ENCODE data around the gene TMEM101.

Gene TMEM101

GRCh38 chr17:43995150-43995471 lies 19.7 kb downstream of the TMEM101 start:
- H3K27me3 ChIP-seq (ENCODE audit: control insufficient read depth, insufficient read depth, low read length) = peaks cover 17% of the 10 kb centered on the region
- H3K4me1 ChIP-seq (ENCODE audit: control insufficient read depth, low read depth, low read length) = no peaks in the 10 kb centered on the region
- H3K4me3 ChIP-seq (ENCODE audit: low read length) = peak overlapping the region; percentile 50
- no peaks in the 10 kb centered on the region for H3K36me3 ChIP-seq (ENCODE audit: control insufficient read depth, low read depth, low read length)
- no peaks in the 10 kb centered on the region for H3K9me3 ChIP-seq (ENCODE audit: control insufficient read depth, low read depth, low read length)
- H3K9ac ChIP-seq (ENCODE audit: low read length) = no peak overlapping the region
- no peak overlapping the region for H3K27ac ChIP-seq (ENCODE audit: low read length)

GRCh38 chr17:43994272-43995149 lies 20.3 kb downstream of the TMEM101 start:
- H3K4me3 ChIP-seq (ENCODE audit: low read length) = peak overlapping the region; percentile 50
- H3K4me1 ChIP-seq (ENCODE audit: control insufficient read depth, low read depth, low read length) = no peaks in the 10 kb centered on the region
- H3K9ac ChIP-seq (ENCODE audit: low read length) = no peak overlapping the region
- H3K27me3 ChIP-seq (ENCODE audit: control insufficient read depth, insufficient read depth, low read length) = peaks cover 17% of the 10 kb centered on the region
- no peaks in the 10 kb centered on the region for H3K9me3 ChIP-seq (ENCODE audit: control insufficient read depth, low read depth, low read length)
- H3K36me3 ChIP-seq (ENCODE audit: control insufficient read depth, low read depth, low read length) = no peaks in the 10 kb centered on the region
- H3K27ac ChIP-seq (ENCODE audit: low read length) = no peak overlapping the region

DNA sequence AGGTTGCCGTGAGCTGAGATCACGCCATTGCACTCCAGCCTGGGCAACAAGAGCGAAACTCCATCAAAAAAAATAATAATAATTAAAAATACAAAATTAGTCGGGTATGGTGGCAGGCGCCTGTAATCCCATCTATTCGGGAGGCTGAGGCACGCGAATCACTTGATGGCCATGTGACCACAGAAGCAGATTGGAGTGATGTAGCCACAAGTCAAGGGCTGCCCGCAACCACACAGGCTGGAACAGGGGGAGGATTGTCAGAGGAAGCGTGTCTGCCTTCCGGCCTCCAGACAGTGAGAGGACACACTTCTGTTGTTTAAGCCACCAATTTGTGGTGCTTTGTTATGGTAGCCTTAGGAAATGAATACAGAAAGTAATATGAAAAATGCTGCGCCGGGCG lies 22.1 kb downstream of the TMEM101 start:
- Histone ChIP-seq H3K36me3 (ENCODE audit: control insufficient read depth, low read depth, low read length) (no peaks in the 10 kb centered on the region), H3K27ac (ENCODE audit: low read length) (no peak overlapping the region), H3K27me3 (ENCODE audit: control insufficient read depth, insufficient read depth, low read length) (peaks cover 17% of the 10 kb centered on the region), H3K9ac (ENCODE audit: low read length) (no peak overlapping the region), H3K9me3 (ENCODE audit: control insufficient read depth, low read depth, low read length) (no peaks in the 10 kb centered on the region), H3K4me1 (ENCODE audit: control insufficient read depth, low read depth, low read length) (no peaks in the 10 kb centered on the region), H3K4me3 (ENCODE audit: low read length) (no peak overlapping the region)

GRCh38 chr17:43988301-43988700 lies 26.5 kb downstream of the TMEM101 start:
- H3K27me3 ChIP-seq (ENCODE audit: control insufficient read depth, insufficient read depth, low read length) = peaks cover 17% of the 10 kb centered on the region
- H3K36me3 ChIP-seq (ENCODE audit: control insufficient read depth, low read depth, low read length) = no peaks in the 10 kb centered on the region
- H3K9ac ChIP-seq (ENCODE audit: low read length) = no peak overlapping the region
- peaks cover under 1% of the 10 kb centered on the region for H3K4me1 ChIP-seq (ENCODE audit: control insufficient read depth, low read depth, low read length)
- no peak overlapping the region for H3K4me3 ChIP-seq (ENCODE audit: low read length)
- no peak overlapping the region for H3K27ac ChIP-seq (ENCODE audit: low read length)
- H3K9me3 ChIP-seq (ENCODE audit: control insufficient read depth, low read depth, low read length) = no peaks in the 10 kb centered on the region

- peaks cover 3% of the 10 kb centered on the region for H3K4me1 ChIP-seq (ENCODE audit: control insufficient read depth, low read depth, low read length)
- peaks cover 26% of the 10 kb centered on the region for H3K27me3 ChIP-seq (ENCODE audit: control insufficient read depth, insufficient read depth, low read length)
- no peak overlapping the region for H3K4me3 ChIP-seq (ENCODE audit: low read length)
- H3K9ac ChIP-seq (ENCODE audit: low read length) = no peak overlapping the region
- H3K36me3 ChIP-seq (ENCODE audit: control insufficient read depth, low read depth, low read length) = no peaks in the 10 kb centered on the region
- H3K27ac ChIP-seq (ENCODE audit: low read length) = no peak overlapping the region
- H3K9me3 ChIP-seq (ENCODE audit: control insufficient read depth, low read depth, low read length) = no peaks in the 10 kb centered on the region
Measured at GRCh38 chr17:43987131-43988021, 27.4 kb downstream of the TMEM101 start.

DNA sequence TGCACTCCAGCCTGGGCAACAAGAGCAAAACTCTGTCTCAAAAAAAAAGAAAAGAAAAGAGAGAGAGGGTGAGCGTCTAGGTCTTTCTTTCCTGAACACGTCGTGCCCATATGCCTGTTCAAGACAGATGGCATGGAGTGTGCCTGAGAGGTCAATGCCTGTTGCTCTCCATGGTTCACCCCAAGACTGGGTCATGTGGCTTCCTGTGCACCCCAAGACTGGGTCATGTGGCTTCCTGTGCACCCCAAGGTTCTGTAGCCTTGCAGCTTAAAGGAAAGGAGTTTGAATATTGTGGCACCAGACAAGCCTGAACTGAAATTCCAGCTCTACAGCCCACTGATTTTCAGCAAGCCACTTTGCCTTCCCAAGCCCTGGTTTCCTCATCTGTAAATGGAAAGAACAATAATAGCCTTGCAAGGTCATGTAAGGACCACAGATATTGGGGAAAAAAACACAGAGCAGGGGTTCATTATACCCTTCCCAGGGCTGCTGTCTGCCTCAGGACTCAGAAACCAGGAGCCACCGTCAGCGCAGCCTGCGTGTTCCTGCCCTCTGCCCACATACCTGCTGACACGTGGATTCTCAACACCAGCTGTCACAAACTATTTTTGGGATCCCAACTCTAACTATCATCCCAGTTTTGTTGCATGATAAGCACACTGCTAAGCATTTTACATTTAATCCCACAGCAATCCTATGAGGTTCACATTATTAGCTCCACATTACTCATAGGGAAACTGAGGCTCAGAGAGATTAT lies 28.4 kb downstream of the TMEM101 start:
- no peaks in the 10 kb centered on the region for H3K9me3 ChIP-seq (ENCODE audit: control insufficient read depth, low read depth, low read length)
- H3K4me3 ChIP-seq (ENCODE audit: low read length) = no peak overlapping the region
- peaks cover 33% of the 10 kb centered on the region for H3K27me3 ChIP-seq (ENCODE audit: control insufficient read depth, insufficient read depth, low read length)
- H3K36me3 ChIP-seq (ENCODE audit: control insufficient read depth, low read depth, low read length) = no peaks in the 10 kb centered on the region
- no peak overlapping the region for H3K27ac ChIP-seq (ENCODE audit: low read length)
- no peak overlapping the region for H3K9ac ChIP-seq (ENCODE audit: low read length)
- peaks cover 3% of the 10 kb centered on the region for H3K4me1 ChIP-seq (ENCODE audit: control insufficient read depth, low read depth, low read length)

DNA sequence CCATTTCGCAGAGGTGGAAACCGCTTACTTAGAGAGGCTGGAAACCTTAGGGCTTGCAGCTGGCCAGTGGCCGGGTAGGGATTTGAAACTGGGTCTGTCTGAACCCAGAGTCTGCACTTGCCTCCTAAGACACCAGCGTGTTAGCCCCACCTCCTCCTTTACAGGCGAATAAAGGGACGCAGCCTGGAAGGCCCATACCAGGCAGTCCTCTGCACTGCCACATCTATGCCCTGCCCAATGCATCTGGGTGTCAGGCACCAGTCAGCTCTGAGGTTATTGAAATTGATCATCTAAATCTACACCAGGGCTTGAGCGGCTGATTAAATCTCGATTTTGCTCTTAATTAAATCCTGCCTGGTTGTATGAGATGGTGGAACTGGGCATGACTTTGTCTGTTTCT lies 30.2 kb downstream of the TMEM101 start:
- Histone ChIP-seq H3K9ac (ENCODE audit: low read length) (no peak overlapping the region), H3K4me3 (ENCODE audit: low read length) (peak overlapping the region; percentile 66), H3K9me3 (ENCODE audit: control insufficient read depth, low read depth, low read length) (no peaks in the 10 kb centered on the region), H3K27ac (ENCODE audit: low read length) (no peak overlapping the region), H3K27me3 (ENCODE audit: control insufficient read depth, insufficient read depth, low read length) (peaks cover 33% of the 10 kb centered on the region), H3K4me1 (ENCODE audit: control insufficient read depth, low read depth, low read length) (peaks cover 3% of the 10 kb centered on the region), H3K36me3 (ENCODE audit: control insufficient read depth, low read depth, low read length) (no peaks in the 10 kb centered on the region)

GRCh38 chr17:43983515-43984411 lies 31.0 kb downstream of the TMEM101 start:
- H3K9ac ChIP-seq (ENCODE audit: low read length) = no peak overlapping the region
- no peak overlapping the region for H3K27ac ChIP-seq (ENCODE audit: low read length)
- H3K36me3 ChIP-seq (ENCODE audit: control insufficient read depth, low read depth, low read length) = no peaks in the 10 kb centered on the region
- peak overlapping the region; percentile 66 for H3K4me3 ChIP-seq (ENCODE audit: low read length)
- no peaks in the 10 kb centered on the region for H3K9me3 ChIP-seq (ENCODE audit: control insufficient read depth, low read depth, low read length)
- H3K27me3 ChIP-seq (ENCODE audit: control insufficient read depth, insufficient read depth, low read length) = peaks cover 33% of the 10 kb centered on the region
- H3K4me1 ChIP-seq (ENCODE audit: control insufficient read depth, low read depth, low read length) = peaks cover 3% of the 10 kb centered on the region

GRCh38 chr17:43983196-43983514 lies 31.6 kb downstream of the TMEM101 start:
- Histone ChIP-seq H3K9ac (ENCODE audit: low read length) (no peak overlapping the region), H3K4me3 (ENCODE audit: low read length) (peak overlapping the region; percentile 66), H3K36me3 (ENCODE audit: control insufficient read depth, low read depth, low read length) (no peaks in the 10 kb centered on the region), H3K9me3 (ENCODE audit: control insufficient read depth, low read depth, low read length) (no peaks in the 10 kb centered on the region), H3K27ac (ENCODE audit: low read length) (no peak overlapping the region), H3K27me3 (ENCODE audit: control insufficient read depth, insufficient read depth, low read length) (peaks cover 33% of the 10 kb centered on the region), H3K4me1 (ENCODE audit: control insufficient read depth, low read depth, low read length) (peaks cover 3% of the 10 kb centered on the region)

- Histone ChIP-seq H3K27me3 (ENCODE audit: control insufficient read depth, insufficient read depth, low read length) (peaks cover 33% of the 10 kb centered on the region), H3K27ac (ENCODE audit: low read length) (no peak overlapping the region), H3K36me3 (ENCODE audit: control insufficient read depth, low read depth, low read length) (no peaks in the 10 kb centered on the region), H3K4me3 (ENCODE audit: low read length) (no peak overlapping the region), H3K4me1 (ENCODE audit: control insufficient read depth, low read depth, low read length) (peaks cover 3% of the 10 kb centered on the region), H3K9me3 (ENCODE audit: control insufficient read depth, low read depth, low read length) (no peaks in the 10 kb centered on the region), H3K9ac (ENCODE audit: low read length) (no peak overlapping the region)
Measured at GRCh38 chr17:43982171-43982570, 32.6 kb downstream of the TMEM101 start.

Measured in iPS-18a (cell line).